Measurements from ENCODE around the gene VRTN.

VRTN gene

DNA sequence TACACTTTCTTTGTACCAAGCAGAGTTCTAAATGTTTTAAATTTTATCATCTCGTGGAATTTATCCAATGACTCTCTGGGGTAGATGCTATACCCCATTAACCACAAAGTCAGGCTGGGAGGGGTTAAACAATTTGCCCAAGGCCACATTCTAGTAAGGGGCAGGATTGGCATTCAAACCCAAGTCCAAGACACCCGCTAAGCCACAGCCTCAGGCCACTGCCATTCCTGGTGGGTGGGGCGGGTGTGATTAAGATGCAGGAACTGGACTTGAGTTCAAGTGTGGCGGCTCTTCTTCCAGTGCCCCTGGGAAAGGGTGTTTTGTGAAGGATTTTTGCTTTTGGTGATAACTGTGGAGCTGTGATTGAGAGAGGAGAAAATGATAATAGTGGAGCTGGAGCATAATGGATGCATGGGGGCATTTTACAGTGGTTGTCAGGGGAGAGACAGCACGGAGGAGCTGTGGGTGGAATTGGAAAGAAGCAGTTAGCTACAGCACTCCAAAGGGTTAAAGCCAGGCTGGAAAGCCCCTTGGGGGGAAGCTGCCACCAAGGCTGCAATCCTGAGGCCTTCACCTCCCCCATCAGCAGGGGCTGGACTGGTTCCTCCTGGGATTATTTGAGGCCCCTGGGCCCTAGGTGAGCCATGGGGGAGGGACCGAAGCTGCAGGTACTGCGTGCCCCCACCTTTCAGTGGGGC, 1.0 kb upstream of the VRTN start:
- TF ChIP-seq, protein P1, sequence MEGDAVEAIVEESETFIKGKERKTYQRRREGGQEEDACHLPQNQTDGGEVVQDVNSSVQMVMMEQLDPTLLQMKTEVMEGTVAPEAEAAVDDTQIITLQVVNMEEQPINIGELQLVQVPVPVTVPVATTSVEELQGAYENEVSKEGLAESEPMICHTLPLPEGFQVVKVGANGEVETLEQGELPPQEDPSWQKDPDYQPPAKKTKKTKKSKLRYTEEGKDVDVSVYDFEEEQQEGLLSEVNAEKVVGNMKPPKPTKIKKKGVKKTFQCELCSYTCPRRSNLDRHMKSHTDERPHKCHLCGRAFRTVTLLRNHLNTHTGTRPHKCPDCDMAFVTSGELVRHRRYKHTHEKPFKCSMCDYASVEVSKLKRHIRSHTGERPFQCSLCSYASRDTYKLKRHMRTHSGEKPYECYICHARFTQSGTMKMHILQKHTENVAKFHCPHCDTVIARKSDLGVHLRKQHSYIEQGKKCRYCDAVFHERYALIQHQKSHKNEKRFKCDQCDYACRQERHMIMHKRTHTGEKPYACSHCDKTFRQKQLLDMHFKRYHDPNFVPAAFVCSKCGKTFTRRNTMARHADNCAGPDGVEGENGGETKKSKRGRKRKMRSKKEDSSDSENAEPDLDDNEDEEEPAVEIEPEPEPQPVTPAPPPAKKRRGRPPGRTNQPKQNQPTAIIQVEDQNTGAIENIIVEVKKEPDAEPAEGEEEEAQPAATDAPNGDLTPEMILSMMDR (IDR thresholded peaks at IDR 0.05; ENCODE audit: insufficient read depth, low read length, poor library complexity, severe bottlenecking) = no peak
- H3K4me3 ChIP-seq (replicated peaks; ENCODE audit: low read depth, low read length) = no peak overlapping the region
- H3K27me3 ChIP-seq (replicated peaks; ENCODE audit: control insufficient read depth, insufficient read depth, low read length) = no peaks in the 10 kb centered on the region; the same call in none of the 2 replicates
- H3K36me3 ChIP-seq (ENCODE audit: control insufficient read depth, insufficient read depth, low read length) = no peaks in the 10 kb centered on the region
- no peak for DNase-seq (ENCODE audit: extremely low read depth, insufficient read length)

DNA sequence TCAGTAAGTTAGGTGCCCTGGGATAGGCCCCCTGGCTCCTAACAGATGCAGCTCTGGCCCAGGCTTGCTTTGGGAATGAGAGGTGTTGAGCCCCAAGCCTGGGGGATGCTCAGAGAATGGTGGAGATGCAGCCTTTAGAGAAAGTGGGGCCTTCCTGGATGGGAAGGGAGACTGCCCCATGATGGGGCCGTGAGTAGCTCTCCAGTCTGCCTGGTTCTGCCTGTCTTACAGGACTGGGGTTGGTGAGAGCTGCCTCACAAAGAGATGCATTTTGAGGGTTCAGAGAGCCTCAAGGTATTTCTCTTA, 523 bp upstream of the VRTN start:
- Histone ChIP-seq H3K4me3 (replicated peaks; ENCODE audit: low read depth, low read length) (no peak overlapping the region), H3K36me3 (ENCODE audit: control insufficient read depth, insufficient read depth, low read length) (no peaks in the 10 kb centered on the region), H3K27me3 (replicated peaks; ENCODE audit: control insufficient read depth, insufficient read depth, low read length) (no peaks in the 10 kb centered on the region; the same call in none of the 2 replicates)
- TF ChIP-seq, protein P1 (IDR thresholded peaks at IDR 0.05; ENCODE audit: insufficient read depth, low read length, poor library complexity, severe bottlenecking) = no peak
- DNase-seq (ENCODE audit: extremely low read depth, insufficient read length) = no peak

DNA sequence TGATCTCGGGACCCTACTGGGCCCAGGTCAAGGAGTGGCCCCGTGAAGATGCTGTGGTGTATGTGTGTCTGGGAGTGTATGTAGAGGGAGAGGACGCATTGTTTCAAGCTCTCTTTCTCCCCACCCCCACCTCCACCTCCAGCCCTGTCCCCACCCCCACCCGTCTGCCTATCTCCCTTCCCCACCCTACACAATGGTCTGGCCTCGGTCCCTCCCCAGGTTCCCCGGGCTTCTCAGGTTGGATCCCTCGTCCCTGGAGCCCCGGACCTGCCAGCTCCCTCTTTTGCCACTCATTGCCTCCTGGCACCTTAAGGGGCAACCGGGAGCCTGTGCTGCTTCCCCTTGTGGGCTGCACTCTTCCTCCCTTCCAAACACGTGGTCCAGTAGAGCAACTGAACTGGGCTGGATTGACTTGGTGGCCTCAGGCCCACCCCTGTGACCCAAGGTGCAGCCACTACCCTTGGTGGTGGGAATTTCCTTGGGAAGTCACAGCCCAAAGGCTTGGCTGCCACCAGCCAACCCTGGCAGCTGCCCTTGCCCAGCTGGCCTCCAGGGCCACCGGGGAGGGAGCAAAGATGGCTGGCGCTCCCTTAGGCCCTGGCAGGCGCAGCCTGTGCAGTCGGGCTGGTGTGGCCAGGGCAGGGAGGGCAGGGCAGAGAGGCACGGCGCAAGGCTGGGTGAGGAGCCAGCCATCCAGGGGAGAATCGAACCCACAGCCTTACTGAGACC, 628 bp downstream of the VRTN start:
- H3K4me3 ChIP-seq (replicated peaks; ENCODE audit: low read depth, low read length) = no peak overlapping the region
- no peak for DNase-seq (ENCODE audit: extremely low read depth, insufficient read length)
- no peaks in the 10 kb centered on the region; the same call in none of the 2 replicates for H3K27me3 ChIP-seq (replicated peaks; ENCODE audit: control insufficient read depth, insufficient read depth, low read length)
- H3K36me3 ChIP-seq (ENCODE audit: control insufficient read depth, insufficient read depth, low read length) = no peaks in the 10 kb centered on the region
- TF ChIP-seq, protein P1 (IDR thresholded peaks at IDR 0.05; ENCODE audit: insufficient read depth, low read length, poor library complexity, severe bottlenecking) = no peak

DNA sequence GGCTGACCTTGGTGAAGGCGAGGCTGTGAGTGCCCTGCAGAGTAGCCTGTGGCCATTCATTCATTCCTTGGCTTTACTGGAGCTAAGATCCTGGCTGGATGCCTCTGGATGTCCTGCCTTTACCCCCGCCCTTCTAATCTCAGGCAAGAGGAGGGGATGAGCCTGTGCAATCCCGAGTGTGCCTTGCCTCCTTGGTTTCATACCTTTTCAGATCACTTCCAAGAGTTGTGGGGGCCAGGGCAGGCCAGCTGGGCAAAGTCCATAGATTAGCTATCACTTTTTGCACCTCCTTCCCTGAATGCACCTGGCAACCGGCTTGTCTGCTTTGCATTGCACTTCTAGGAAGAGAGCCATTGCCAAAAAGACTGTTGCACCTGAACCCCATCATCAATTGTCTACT, 1.5 kb downstream of the VRTN start:
- Histone ChIP-seq H3K36me3 (ENCODE audit: control insufficient read depth, insufficient read depth, low read length) (no peaks in the 10 kb centered on the region), H3K27me3 (replicated peaks; ENCODE audit: control insufficient read depth, insufficient read depth, low read length) (no peaks in the 10 kb centered on the region; the same call in none of the 2 replicates), H3K4me3 (replicated peaks; ENCODE audit: low read depth, low read length) (no peak overlapping the region)
- TF ChIP-seq, protein P1 (IDR thresholded peaks at IDR 0.05; ENCODE audit: insufficient read depth, low read length, poor library complexity, severe bottlenecking) = no peak
- DNase-seq (ENCODE audit: extremely low read depth, insufficient read length) = no peak

DNA sequence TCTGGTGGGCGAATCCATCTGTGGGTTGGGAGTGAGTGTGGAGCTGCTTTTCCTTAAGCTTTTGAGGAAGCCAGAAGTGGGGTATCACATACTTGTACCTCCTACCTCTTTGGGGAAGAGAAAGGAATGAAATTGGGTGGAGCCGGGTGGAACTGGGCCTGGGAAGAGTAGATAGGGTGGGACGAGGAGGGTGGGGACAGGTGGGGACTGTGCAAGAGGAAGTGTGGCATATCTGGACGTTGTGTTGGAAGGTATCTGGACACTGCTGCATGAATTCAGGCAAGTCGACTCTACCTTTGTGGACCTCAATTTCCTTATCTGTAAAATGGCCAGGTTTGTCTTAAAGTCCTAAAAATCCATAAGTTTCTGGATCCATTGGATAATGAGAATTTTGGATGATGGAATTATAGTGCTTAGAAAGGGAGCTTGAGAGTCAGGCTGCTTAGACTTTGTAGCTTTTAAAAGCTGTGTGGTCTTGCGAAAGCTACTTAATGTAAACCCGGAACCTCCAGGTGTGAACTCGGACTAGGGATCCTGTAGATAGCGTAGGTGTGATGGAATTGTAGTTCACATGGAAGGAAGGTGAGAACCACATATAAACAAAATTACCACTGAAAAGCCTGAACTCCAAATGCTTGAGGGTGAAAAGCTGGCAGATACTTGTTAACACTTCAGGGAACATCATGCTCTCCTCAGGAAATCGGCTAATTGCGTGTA, 2.1 kb downstream of the VRTN start:
- no peaks in the 10 kb centered on the region; the same call in none of the 2 replicates for H3K27me3 ChIP-seq (replicated peaks; ENCODE audit: control insufficient read depth, insufficient read depth, low read length)
- no peak for DNase-seq (ENCODE audit: extremely low read depth, insufficient read length)
- TF ChIP-seq, protein P1 (IDR thresholded peaks at IDR 0.05; ENCODE audit: insufficient read depth, low read length, poor library complexity, severe bottlenecking) = no peak
- H3K4me3 ChIP-seq (replicated peaks; ENCODE audit: low read depth, low read length) = no peak overlapping the region
- H3K36me3 ChIP-seq (ENCODE audit: control insufficient read depth, insufficient read depth, low read length) = no peaks in the 10 kb centered on the region
